ENCODE results near the gene GCC2.
"Not testable (repeated sequence)": the region's sequence is repeated elsewhere in the genome, so short reads cannot be mapped to it uniquely, and the experiment has no call there.

Gene GCC2

GRCh38 chr2:108538000-108538625 is 89.1 kb downstream of the GCC2 start:
- H3K27ac Mint-ChIP-seq (ENCODE audit: low read depth) = no peak overlapping the region
- H3K4me3 Mint-ChIP-seq = no peak overlapping the region
- ATAC-seq (replicated peaks; ENCODE audit: extremely low read depth, poor library complexity, severe bottlenecking) (no peak), DNase-seq (ENCODE audit: low spot score in 2 of 2) (no peak)
- peaks cover 44% of the 10 kb centered on the region for H3K4me1 Mint-ChIP-seq
- H3K36me3 Mint-ChIP-seq (ENCODE audit: insufficient read depth) = peaks cover 8% of the 10 kb centered on the region
- H3K27me3 Mint-ChIP-seq = no peaks in the 10 kb centered on the region
- H3K9me3 Mint-ChIP-seq = no peaks in the 10 kb centered on the region

- H3K4me3 Mint-ChIP-seq = no peak overlapping the region
- H3K27me3 Mint-ChIP-seq = no peaks in the 10 kb centered on the region
- no peak for ATAC-seq (replicated peaks; ENCODE audit: extremely low read depth, poor library complexity, severe bottlenecking)
- H3K27ac Mint-ChIP-seq (ENCODE audit: low read depth) = no peak overlapping the region
- DNase-seq (ENCODE audit: low spot score in 2 of 2) = no peak
- no peaks in the 10 kb centered on the region for H3K9me3 Mint-ChIP-seq
- peaks cover 25% of the 10 kb centered on the region for H3K4me1 Mint-ChIP-seq
- no peaks in the 10 kb centered on the region for H3K36me3 Mint-ChIP-seq (ENCODE audit: insufficient read depth)
Observed at GRCh38 chr2:108541451-108541850, 92.4 kb downstream of the GCC2 start.

- Mint-ChIP-seq H3K9me3 (no peaks in the 10 kb centered on the region), H3K4me1 (peaks cover 30% of the 10 kb centered on the region), H3K27ac (ENCODE audit: low read depth) (no peak overlapping the region), H3K4me3 (no peak overlapping the region), H3K27me3 (no peaks in the 10 kb centered on the region), H3K36me3 (ENCODE audit: insufficient read depth) (no peaks in the 10 kb centered on the region)
- DNase-seq (ENCODE audit: low spot score in 2 of 2) (no peak), ATAC-seq (replicated peaks; ENCODE audit: extremely low read depth, poor library complexity, severe bottlenecking) (no peak)
Observed at GRCh38 chr2:108542071-108542470, 93.1 kb downstream of the GCC2 start.

GRCh38 chr2:108547606-108548005 is 98.6 kb downstream of the GCC2 start:
- H3K4me1 Mint-ChIP-seq = peaks cover 18% of the 10 kb centered on the region
- no peak overlapping the region for H3K27ac Mint-ChIP-seq (ENCODE audit: low read depth)
- H3K4me3 Mint-ChIP-seq = no peak overlapping the region

GRCh38 chr2:108548208-108549003 is 99.4 kb downstream of the GCC2 start:
- no peak for DNase-seq (ENCODE audit: low spot score in 2 of 2)
- Mint-ChIP-seq H3K9me3 (no peaks in the 10 kb centered on the region), H3K4me1 (peaks cover 14% of the 10 kb centered on the region), H3K27me3 (no peaks in the 10 kb centered on the region), H3K36me3 (ENCODE audit: insufficient read depth) (no peaks in the 10 kb centered on the region), H3K4me3 (no peak overlapping the region), H3K27ac (ENCODE audit: low read depth) (no peak overlapping the region)
- ATAC-seq (replicated peaks; ENCODE audit: extremely low read depth, poor library complexity, severe bottlenecking) = no peak

More at GRCh38 chr2:108547606-108548005, 98.6 kb downstream of the GCC2 start:
- no peak for ATAC-seq (replicated peaks; ENCODE audit: extremely low read depth, poor library complexity, severe bottlenecking)
- DNase-seq (ENCODE audit: low spot score in 2 of 2) = no peak
- Mint-ChIP-seq H3K9me3 (no peaks in the 10 kb centered on the region), H3K27me3 (no peaks in the 10 kb centered on the region), H3K36me3 (ENCODE audit: insufficient read depth) (no peaks in the 10 kb centered on the region)

GRCh38 chr2:108552566-108552965 is 103.6 kb downstream of the GCC2 start:
- H3K36me3 Mint-ChIP-seq (ENCODE audit: insufficient read depth) = no peaks in the 10 kb centered on the region
- H3K4me3 Mint-ChIP-seq = no peak overlapping the region
- no peak overlapping the region for H3K27ac Mint-ChIP-seq (ENCODE audit: low read depth)

GRCh38 chr2:108553209-108553919 is 104.4 kb downstream of the GCC2 start:
- H3K9me3 Mint-ChIP-seq = no peaks in the 10 kb centered on the region

More at GRCh38 chr2:108552566-108552965, 103.6 kb downstream of the GCC2 start:
- Mint-ChIP-seq H3K27me3 (no peaks in the 10 kb centered on the region), H3K9me3 (no peaks in the 10 kb centered on the region), H3K4me1 (peaks cover 27% of the 10 kb centered on the region)
- DNase-seq (ENCODE audit: low spot score in 2 of 2) (no peak), ATAC-seq (replicated peaks; ENCODE audit: extremely low read depth, poor library complexity, severe bottlenecking) (no peak)

GRCh38 chr2:108554528-108554927 is 105.5 kb downstream of the GCC2 start:
- Mint-ChIP-seq H3K27ac (ENCODE audit: low read depth) (no peak overlapping the region), H3K4me3 (no peak overlapping the region), H3K27me3 (no peaks in the 10 kb centered on the region), H3K36me3 (ENCODE audit: insufficient read depth) (no peaks in the 10 kb centered on the region), H3K9me3 (no peaks in the 10 kb centered on the region), H3K4me1 (peaks cover 21% of the 10 kb centered on the region)
- DNase-seq (ENCODE audit: low spot score in 2 of 2) (no peak), ATAC-seq (replicated peaks; ENCODE audit: extremely low read depth, poor library complexity, severe bottlenecking) (no peak)

More at GRCh38 chr2:108553209-108553919, 104.4 kb downstream of the GCC2 start:
- DNase-seq (ENCODE audit: low spot score in 2 of 2) = no peak
- Mint-ChIP-seq H3K36me3 (ENCODE audit: insufficient read depth) (no peaks in the 10 kb centered on the region), H3K4me1 (peaks cover 21% of the 10 kb centered on the region), H3K4me3 (no peak overlapping the region), H3K27ac (ENCODE audit: low read depth) (no peak overlapping the region), H3K27me3 (no peaks in the 10 kb centered on the region)
- ATAC-seq (replicated peaks; ENCODE audit: extremely low read depth, poor library complexity, severe bottlenecking) = no peak

GRCh38 chr2:108555572-108555971 is 106.6 kb downstream of the GCC2 start:
- Mint-ChIP-seq H3K4me3 (no peak overlapping the region), H3K9me3 (no peaks in the 10 kb centered on the region), H3K36me3 (ENCODE audit: insufficient read depth) (no peaks in the 10 kb centered on the region), H3K27ac (ENCODE audit: low read depth) (no peak overlapping the region), H3K4me1 (peaks cover 28% of the 10 kb centered on the region), H3K27me3 (no peaks in the 10 kb centered on the region)
- DNase-seq (ENCODE audit: low spot score in 2 of 2) (no peak), ATAC-seq (replicated peaks; ENCODE audit: extremely low read depth, poor library complexity, severe bottlenecking) (no peak)

- not testable (repeated sequence) for DNase-seq (ENCODE audit: low spot score in 2 of 2); H3K36me3 Mint-ChIP-seq (ENCODE audit: insufficient read depth); H3K27me3 Mint-ChIP-seq; H3K4me3 Mint-ChIP-seq; H3K27ac Mint-ChIP-seq (ENCODE audit: low read depth); H3K9me3 Mint-ChIP-seq; ATAC-seq (replicated peaks; ENCODE audit: extremely low read depth, poor library complexity, severe bottlenecking)
- H3K4me1 Mint-ChIP-seq = peaks cover 29% of the 10 kb centered on the region
Observed at GRCh38 chr2:108556581-108556980, 107.6 kb downstream of the GCC2 start.

Measured in central memory CD8-positive, alpha-beta T cell (primary cell).